ENCODE data around the gene SGMS1. TPM values are rescaled to one million over a fixed set of nuclear protein-coding genes. Genes with fewer than 3 reads are reported as not detected.

Gene SGMS1
- total RNA-seq, 6 experiments from 2014 or later, result 13.6 to 49.8 (median 20.0) TPM

DNA sequence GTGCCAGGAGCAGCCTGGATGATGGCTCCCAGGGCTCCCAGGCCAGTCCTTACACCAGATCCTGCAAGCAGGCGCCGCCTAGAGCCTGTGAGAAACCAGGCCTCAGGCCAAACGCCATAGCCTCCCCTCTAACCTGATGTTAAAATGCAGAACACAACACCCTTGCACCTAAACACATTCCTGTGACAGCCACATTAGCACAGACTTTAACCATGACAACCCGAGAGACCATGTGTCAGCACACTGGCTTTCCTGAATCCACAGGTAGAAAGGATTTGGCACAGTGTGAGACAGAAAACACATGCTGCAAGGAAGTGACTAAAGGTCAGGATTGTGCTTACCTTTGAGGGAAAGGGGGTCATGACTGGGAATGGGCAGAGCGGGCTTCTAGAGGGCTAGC, 59.9 kb downstream of the SGMS1 start:
- intact Hi-C loops (cut with DNase I), result no loop called here

DNA sequence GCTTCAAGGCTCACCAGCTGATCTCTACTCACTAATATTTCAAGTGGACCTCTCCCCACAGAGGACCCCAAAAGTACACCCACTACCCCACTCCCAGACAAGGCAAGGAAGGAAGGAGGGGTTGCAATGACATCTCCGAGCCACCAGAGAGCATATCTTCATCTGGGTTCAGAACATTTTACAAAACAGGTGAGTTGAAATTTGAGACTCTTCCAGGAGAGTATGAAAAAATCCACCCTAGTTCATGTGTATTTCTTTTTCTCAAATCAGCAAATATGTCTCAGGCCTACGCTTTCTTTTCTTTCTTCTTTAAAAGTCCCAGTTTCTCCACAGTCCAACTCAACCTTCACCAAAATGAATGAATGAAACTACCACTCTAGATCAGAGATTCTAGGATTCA, 61.9 kb downstream of the SGMS1 start:
- TF ChIP-seq, protein P1, sequence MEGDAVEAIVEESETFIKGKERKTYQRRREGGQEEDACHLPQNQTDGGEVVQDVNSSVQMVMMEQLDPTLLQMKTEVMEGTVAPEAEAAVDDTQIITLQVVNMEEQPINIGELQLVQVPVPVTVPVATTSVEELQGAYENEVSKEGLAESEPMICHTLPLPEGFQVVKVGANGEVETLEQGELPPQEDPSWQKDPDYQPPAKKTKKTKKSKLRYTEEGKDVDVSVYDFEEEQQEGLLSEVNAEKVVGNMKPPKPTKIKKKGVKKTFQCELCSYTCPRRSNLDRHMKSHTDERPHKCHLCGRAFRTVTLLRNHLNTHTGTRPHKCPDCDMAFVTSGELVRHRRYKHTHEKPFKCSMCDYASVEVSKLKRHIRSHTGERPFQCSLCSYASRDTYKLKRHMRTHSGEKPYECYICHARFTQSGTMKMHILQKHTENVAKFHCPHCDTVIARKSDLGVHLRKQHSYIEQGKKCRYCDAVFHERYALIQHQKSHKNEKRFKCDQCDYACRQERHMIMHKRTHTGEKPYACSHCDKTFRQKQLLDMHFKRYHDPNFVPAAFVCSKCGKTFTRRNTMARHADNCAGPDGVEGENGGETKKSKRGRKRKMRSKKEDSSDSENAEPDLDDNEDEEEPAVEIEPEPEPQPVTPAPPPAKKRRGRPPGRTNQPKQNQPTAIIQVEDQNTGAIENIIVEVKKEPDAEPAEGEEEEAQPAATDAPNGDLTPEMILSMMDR (IDR thresholded peaks at IDR 0.05), result peak; percentile 45 to 66 (median 60)
- TF ChIP-seq POLR2A (IDR thresholded peaks at IDR 0.05), result no peak
- H3K4me1 ChIP-seq, result peaks cover 0 to 64% (median 28%) of the 10 kb centered on the region in 4 donors
- H3K27ac ChIP-seq, result peak overlapping the region; percentile 17 to 26 (median 22)
- intact Hi-C loops (cut with DNase I), result no loop called here
- H3K9me3 ChIP-seq, result no peaks in the 10 kb centered on the region
- peak; percentile 45 to 66 (median 51) for ATAC-seq
- H3K36me3 ChIP-seq, result no peaks in the 10 kb centered on the region
- DNase-seq, result no peak
- WGBS (ENCODE audit: insufficient coverage, low coverage, low lambda C conversion rate, missing lambda C conversion rate), result 25% methylated on average over 2 of the region's 2 CpGs
- H3K27me3 ChIP-seq, result no peaks in the 10 kb centered on the region
- no peak overlapping the region for H3K4me3 ChIP-seq

More for the DNA sequence above, 59.9 kb downstream of the SGMS1 start:
- 29% methylated on average over 5 of the region's 5 CpGs for WGBS (ENCODE audit: insufficient coverage, low coverage, low lambda C conversion rate, missing lambda C conversion rate)
- Histone ChIP-seq H3K4me1 (peaks cover 0 to 67% (median 35%) of the 10 kb centered on the region in 4 donors), H3K36me3 (no peaks in the 10 kb centered on the region), H3K4me3 (no peak overlapping the region), H3K9me3 (no peaks in the 10 kb centered on the region), H3K27me3 (no peaks in the 10 kb centered on the region), H3K27ac (peak overlapping the region in 2 of 3 donors; percentile 44 to 68)
- no peak for TF ChIP-seq POLR2A (IDR thresholded peaks at IDR 0.05)
- TF ChIP-seq, protein P1 (IDR thresholded peaks at IDR 0.05), result no peak
- ATAC-seq (peak; percentile 75 to 86 (median 82)), DNase-seq (peak in 2 of 3 donors; percentile 35 to 72)

DNA sequence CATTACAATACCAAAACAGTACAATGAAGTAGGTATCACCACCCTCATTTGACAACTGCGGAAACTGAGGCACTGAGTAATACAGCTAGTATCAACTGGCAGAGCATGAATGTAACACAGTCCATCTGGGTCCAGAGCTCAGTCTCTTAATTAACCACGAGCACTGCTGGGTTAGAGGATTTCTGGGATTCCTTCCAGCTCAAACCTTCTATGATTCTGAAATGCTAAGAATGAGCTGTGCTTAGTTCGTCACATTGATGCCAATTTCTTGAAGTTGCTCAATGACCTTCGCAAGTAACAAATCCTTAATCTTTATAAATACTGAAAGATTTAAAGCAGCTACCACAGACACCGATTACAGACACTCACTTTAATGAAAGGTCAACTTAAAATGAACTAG, 62.5 kb downstream of the SGMS1 start:
- H3K9me3 ChIP-seq, result no peaks in the 10 kb centered on the region

DNA sequence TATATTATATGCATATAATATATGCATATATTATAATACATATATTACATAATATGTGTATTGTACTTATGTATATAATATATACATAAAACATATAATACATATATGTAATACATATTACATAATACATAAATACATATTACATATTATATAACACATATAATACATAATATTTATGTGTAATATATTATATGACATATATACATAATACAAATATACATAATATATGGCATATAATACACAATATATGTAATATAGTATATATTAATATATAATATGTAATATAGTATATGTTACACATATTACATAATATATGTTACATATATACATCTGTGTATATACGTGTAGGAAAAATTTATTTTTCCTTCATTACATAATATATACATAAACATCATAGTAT, 63.4 kb downstream of the SGMS1 start:
- peaks cover 0 to 60% (median 22%) of the 10 kb centered on the region in 4 donors for H3K4me1 ChIP-seq
- H3K4me3 ChIP-seq, result no peak overlapping the region
- H3K27ac ChIP-seq, result peak overlapping the region in 2 of 3 donors; percentile 22 to 26
- intact Hi-C loops (cut with DNase I), result no loop called here
- WGBS (ENCODE audit: insufficient coverage, low coverage, low lambda C conversion rate, missing lambda C conversion rate), result 61% methylated on average over 1 of the region's 1 CpG
- ATAC-seq, result no peak
- no peaks in the 10 kb centered on the region for H3K9me3 ChIP-seq
- no peaks in the 10 kb centered on the region for H3K27me3 ChIP-seq
- no peaks in the 10 kb centered on the region for H3K36me3 ChIP-seq
- TF ChIP-seq POLR2A (IDR thresholded peaks at IDR 0.05), result no peak
- TF ChIP-seq, protein P1 (IDR thresholded peaks at IDR 0.05), result no peak
- no peak for DNase-seq

More for the DNA sequence above, 62.5 kb downstream of the SGMS1 start:
- intact Hi-C loops (cut with DNase I), result no loop called here
- Histone ChIP-seq H3K4me3 (no peak overlapping the region), H3K27me3 (no peaks in the 10 kb centered on the region), H3K36me3 (no peaks in the 10 kb centered on the region), H3K4me1 (peaks cover 0 to 59% (median 24%) of the 10 kb centered on the region in 4 donors), H3K27ac (peak overlapping the region; percentile 17 to 26 (median 22))
- WGBS (ENCODE audit: insufficient coverage, low coverage, low lambda C conversion rate, missing lambda C conversion rate), result 8% methylated on average over 4 of the region's 5 CpGs
- ATAC-seq, result peak; percentile 28 to 52 (median 42)
- TF ChIP-seq POLR2A (IDR thresholded peaks at IDR 0.05), result no peak
- TF ChIP-seq, protein P1 (IDR thresholded peaks at IDR 0.05), result no peak
- DNase-seq, result no peak
